ENCODE data around the gene INHBE. TPM values are rescaled to one million over a fixed set of nuclear protein-coding genes. Genes with fewer than 3 reads are reported as not detected.

The INHBE gene
- polyA plus RNA-seq, 3 donors from 2014 or later: not detected

- DNase-seq: no peak
- Mint-ChIP-seq H3K4me3 (peak overlapping the region; percentile 74 to 85 (median 82)), H3K4me1 (peaks cover 38 to 59% of the 10 kb centered on the region in 2 donors), H3K36me3 (no peaks in the 10 kb centered on the region), H3K27ac (peak overlapping the region in 5 of 6 donors; percentile 16 to 78 (median 64)), H3K9me3 (no peaks in the 10 kb centered on the region), H3K27me3 (ENCODE audit: low read depth in 3 of 3) (peaks cover 9 to 28% (median 20%) of the 10 kb centered on the region in 3 donors)
These were observed 5.3 kb downstream of the INHBE start for GRCh38 chr12:57460468-57460784.

- Mint-ChIP-seq H3K4me3 (peak overlapping the region; percentile 39 to 95 (median 83)), H3K27me3 (ENCODE audit: low read depth in 3 of 3) (peaks cover 9 to 28% (median 20%) of the 10 kb centered on the region in 3 donors), H3K4me1 (peaks cover 42 to 61% of the 10 kb centered on the region in 2 donors), H3K27ac (peak overlapping the region in 2 of 6 donors; percentile 16 to 45), H3K36me3 (no peaks in the 10 kb centered on the region), H3K9me3 (no peaks in the 10 kb centered on the region)
- DNase-seq: no peak
These were observed 5.8 kb downstream of the INHBE start for GRCh38 chr12:57460841-57461275.

- peak overlapping the region in 3 of 6 donors; percentile 40 to 87 (median 61) for H3K27ac Mint-ChIP-seq
- H3K4me3 Mint-ChIP-seq: peak overlapping the region; percentile 79 to 95 (median 84)
These were observed 6.3 kb downstream of the INHBE start for GRCh38 chr12:57461276-57461916.

GRCh38 chr12:57461917-57462250 is 6.8 kb downstream of the INHBE start:
- peaks cover 9 to 28% (median 20%) of the 10 kb centered on the region in 3 donors for H3K27me3 Mint-ChIP-seq (ENCODE audit: low read depth in 3 of 3)
- no peak for DNase-seq

More at GRCh38 chr12:57461276-57461916, 6.3 kb downstream of the INHBE start:
- Mint-ChIP-seq H3K4me1 (peaks cover 42 to 60% of the 10 kb centered on the region in 2 donors), H3K27me3 (ENCODE audit: low read depth in 3 of 3) (peaks cover 9 to 30% (median 20%) of the 10 kb centered on the region in 3 donors), H3K36me3 (no peaks in the 10 kb centered on the region), H3K9me3 (no peaks in the 10 kb centered on the region)
- no peak for DNase-seq

GRCh38 chr12:57462251-57462911 is 7.3 kb downstream of the INHBE start:
- peaks cover 14 to 28% (median 20%) of the 10 kb centered on the region in 3 donors for H3K27me3 Mint-ChIP-seq (ENCODE audit: low read depth in 3 of 3)
- H3K9me3 Mint-ChIP-seq: no peaks in the 10 kb centered on the region
- H3K27ac Mint-ChIP-seq: peak overlapping the region in 5 of 6 donors; percentile 49 to 92 (median 85)
- H3K4me1 Mint-ChIP-seq: peaks cover 44 to 60% of the 10 kb centered on the region in 2 donors
- peaks cover 0 to 3% (median 0%) of the 10 kb centered on the region in 3 donors for H3K36me3 Mint-ChIP-seq
- DNase-seq: peak; percentile 82 to 84 (median 83)
- peak overlapping the region; percentile 86 to 95 (median 89) for H3K4me3 Mint-ChIP-seq

More at GRCh38 chr12:57461917-57462250, 6.8 kb downstream of the INHBE start:
- H3K9me3 Mint-ChIP-seq: no peaks in the 10 kb centered on the region
- H3K36me3 Mint-ChIP-seq: no peaks in the 10 kb centered on the region
- H3K4me3 Mint-ChIP-seq: peak overlapping the region; percentile 79 to 95 (median 84)
- H3K27ac Mint-ChIP-seq: peak overlapping the region in 4 of 6 donors; percentile 44 to 87 (median 72)
- peaks cover 42 to 60% of the 10 kb centered on the region in 2 donors for H3K4me1 Mint-ChIP-seq

- H3K27ac Mint-ChIP-seq: peak overlapping the region in 5 of 6 donors; percentile 49 to 92 (median 85)
- DNase-seq: no peak
- H3K4me3 Mint-ChIP-seq: peak overlapping the region; percentile 86 to 95 (median 89)
- H3K27me3 Mint-ChIP-seq (ENCODE audit: low read depth in 3 of 3): peaks cover 17 to 33% (median 20%) of the 10 kb centered on the region in 3 donors
- peaks cover 0 to 3% (median 2%) of the 10 kb centered on the region in 3 donors for H3K36me3 Mint-ChIP-seq
- H3K9me3 Mint-ChIP-seq: no peaks in the 10 kb centered on the region
- peaks cover 44 to 62% of the 10 kb centered on the region in 2 donors for H3K4me1 Mint-ChIP-seq
These were observed 7.8 kb downstream of the INHBE start for GRCh38 chr12:57462912-57463253.

- H3K4me1 Mint-ChIP-seq: peaks cover 44 to 67% of the 10 kb centered on the region in 2 donors
- peaks cover 16 to 37% (median 22%) of the 10 kb centered on the region in 3 donors for H3K27me3 Mint-ChIP-seq (ENCODE audit: low read depth in 3 of 3)
- H3K4me3 Mint-ChIP-seq: no peak overlapping the region
These were observed 9.5 kb downstream of the INHBE start for GRCh38 chr12:57464569-57464968.

GRCh38 chr12:57465030-57465746 is 10.1 kb downstream of the INHBE start:
- Mint-ChIP-seq H3K9me3 (no peaks in the 10 kb centered on the region), H3K4me3 (no peak overlapping the region), H3K27ac (peak overlapping the region in 2 of 6 donors; percentile 71 to 83), H3K4me1 (peaks cover 49 to 66% of the 10 kb centered on the region in 2 donors), H3K36me3 (peaks cover 12 to 13% (median 12%) of the 10 kb centered on the region in 3 donors), H3K27me3 (ENCODE audit: low read depth in 3 of 3) (peaks cover 16 to 35% (median 23%) of the 10 kb centered on the region in 3 donors)
- no peak for DNase-seq

More at GRCh38 chr12:57464569-57464968, 9.5 kb downstream of the INHBE start:
- no peak for DNase-seq
- H3K36me3 Mint-ChIP-seq: peaks cover 10 to 12% (median 12%) of the 10 kb centered on the region in 3 donors
- no peaks in the 10 kb centered on the region for H3K9me3 Mint-ChIP-seq
- H3K27ac Mint-ChIP-seq: peak overlapping the region in 2 of 6 donors; percentile 65 to 83

GRCh38 chr12:57465747-57466505 is 10.8 kb downstream of the INHBE start:
- no peak overlapping the region for H3K4me3 Mint-ChIP-seq
- H3K36me3 Mint-ChIP-seq: peaks cover 12 to 13% (median 12%) of the 10 kb centered on the region in 3 donors
- no peaks in the 10 kb centered on the region for H3K9me3 Mint-ChIP-seq
- H3K27ac Mint-ChIP-seq: peak overlapping the region; percentile 3 to 75 (median 56)
- H3K4me1 Mint-ChIP-seq: peaks cover 49 to 61% of the 10 kb centered on the region in 2 donors
- peaks cover 18 to 35% (median 20%) of the 10 kb centered on the region in 3 donors for H3K27me3 Mint-ChIP-seq (ENCODE audit: low read depth in 3 of 3)
- DNase-seq: no peak

GRCh38 chr12:57467212-57467874 is 12.2 kb downstream of the INHBE start:
- H3K9me3 Mint-ChIP-seq: no peaks in the 10 kb centered on the region
- H3K4me1 Mint-ChIP-seq: peaks cover 52 to 61% of the 10 kb centered on the region in 2 donors
- peaks cover 18 to 35% (median 28%) of the 10 kb centered on the region in 3 donors for H3K27me3 Mint-ChIP-seq (ENCODE audit: low read depth in 3 of 3)
- peaks cover 12 to 19% (median 17%) of the 10 kb centered on the region in 3 donors for H3K36me3 Mint-ChIP-seq
- H3K27ac Mint-ChIP-seq: peak overlapping the region; percentile 32 to 84 (median 64)
- peak overlapping the region in 1 of 5 donors; percentile 13 for H3K4me3 Mint-ChIP-seq
- DNase-seq: no peak

GRCh38 chr12:57467915-57468314 is 12.8 kb downstream of the INHBE start:
- Mint-ChIP-seq H3K4me3 (peak overlapping the region in 1 of 5 donors; percentile 13), H3K9me3 (no peaks in the 10 kb centered on the region), H3K36me3 (peaks cover 17 to 25% (median 22%) of the 10 kb centered on the region in 3 donors), H3K4me1 (peaks cover 52 to 61% of the 10 kb centered on the region in 2 donors), H3K27me3 (ENCODE audit: low read depth in 3 of 3) (peaks cover 13 to 36% (median 26%) of the 10 kb centered on the region in 3 donors), H3K27ac (peak overlapping the region; percentile 51 to 89 (median 72))
- DNase-seq: no peak

- no peak for DNase-seq
- Mint-ChIP-seq H3K4me3 (peak overlapping the region in 3 of 5 donors; percentile 6 to 15 (median 6)), H3K9me3 (no peaks in the 10 kb centered on the region), H3K27ac (peak overlapping the region in 5 of 6 donors; percentile 59 to 83 (median 76)), H3K4me1 (peaks cover 62 to 68% of the 10 kb centered on the region in 2 donors), H3K36me3 (peaks cover 31 to 38% (median 33%) of the 10 kb centered on the region in 3 donors), H3K27me3 (ENCODE audit: low read depth in 3 of 3) (peaks cover 18 to 37% (median 34%) of the 10 kb centered on the region in 3 donors)
These were observed 14.4 kb downstream of the INHBE start for GRCh38 chr12:57469296-57470164.

All from immature natural killer cell (primary cell).